Progenitor cell of endocrine pancreas (in vitro differentiated cells): Measurements from ENCODE around the gene NLRP9. TPM values are rescaled to one million over a fixed set of nuclear protein-coding genes. Genes with fewer than 3 reads are reported as not detected.

Experiments used
- DNase-seq: peaks from one replicate; pipeline ENCODE4 v3.0.0; 2021; ENCODE audit warnings: low spot score; ENCODE audit not compliant: unreplicated experiment
- H3K27ac Mint-ChIP-seq: 2 replicates; pipeline ENCODE4 v1.8.0; 2021; ENCODE audit warnings: mild to moderate bottlenecking, moderate library complexity, mixed read lengths
- H3K27me3 Mint-ChIP-seq: 2 replicates; pipeline ENCODE4 v1.8.0; 2021; ENCODE audit warnings: mixed read lengths
- H3K36me3 Mint-ChIP-seq: 2 replicates; pipeline ENCODE4 v1.8.0; 2022; ENCODE audit warnings: mixed read lengths; ENCODE audit not compliant: insufficient read depth
- H3K4me1 Mint-ChIP-seq: 2 replicates; pipeline ENCODE4 v1.8.0; 2021; ENCODE audit warnings: low read depth, mixed read lengths
- H3K4me3 Mint-ChIP-seq: 2 replicates; pipeline ENCODE4 v1.8.0; 2021; ENCODE audit warnings: low read depth, mild to moderate bottlenecking, moderate library complexity, mixed read lengths
- H3K9me3 Mint-ChIP-seq: 2 replicates; pipeline ENCODE4 v1.8.0; 2021; ENCODE audit warnings: low read depth, mixed read lengths
- CTCF ChIP-seq: fragments of 200-600 bp; sonication (generic); IDR thresholded peaks from one replicate; pipeline ENCODE4 v1.5.0; 2021; ENCODE audit warnings: antibody characterized with exemption, mild to moderate bottlenecking; ENCODE audit not compliant: unreplicated experiment
- total RNA-seq: library from RNA; stranded (reverse); gene quantifications from 2 replicates; pipeline ENCODE4 v1.2.1, GENCODE V29; 2021

The NLRP9 gene
- total RNA-seq, 1 donor from 2014 or later: not detected

DNA sequence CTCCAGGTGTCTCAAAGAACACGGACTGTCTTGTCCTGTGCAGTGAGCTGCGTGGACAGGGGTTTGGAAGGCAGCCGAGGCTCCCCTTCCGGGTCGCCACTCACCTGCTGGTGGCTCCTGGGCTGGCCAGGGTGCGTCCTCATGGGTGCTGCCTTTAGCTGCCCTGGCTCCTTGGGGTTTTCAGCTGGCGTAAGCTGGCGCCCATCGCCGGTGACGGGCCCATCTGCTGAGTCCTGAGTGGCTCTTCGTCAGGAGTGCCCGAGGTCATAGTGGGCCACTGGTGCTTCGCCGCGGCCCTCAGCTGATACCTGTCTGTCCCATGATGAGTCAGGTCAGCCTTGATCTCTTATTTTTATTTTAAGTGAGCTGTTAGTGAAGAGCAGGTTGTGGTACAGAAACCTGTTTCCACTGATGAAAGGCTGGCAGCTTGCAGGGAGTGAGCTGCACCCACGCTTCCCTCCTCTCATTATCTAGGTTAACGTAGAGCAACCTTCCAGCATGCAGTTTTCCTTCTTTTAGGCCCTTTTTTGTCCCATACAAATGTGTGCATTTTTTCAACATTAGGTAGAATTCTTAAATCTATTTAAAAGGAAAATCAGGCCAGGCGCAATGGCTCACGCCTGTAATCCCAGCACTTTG, 44.7 kb downstream of the NLRP9 start:
- Mint-ChIP-seq H3K36me3 (peaks cover 9% of the 10 kb centered on the region), H3K27ac (no peak overlapping the region), H3K4me1 (no peaks in the 10 kb centered on the region), H3K4me3 (no peak overlapping the region), H3K27me3 (no peaks in the 10 kb centered on the region), H3K9me3 (no peaks in the 10 kb centered on the region)
- no peak for DNase-seq
- no peak for TF ChIP-seq CTCF

- no peaks in the 10 kb centered on the region for H3K27me3 Mint-ChIP-seq
- H3K27ac Mint-ChIP-seq: no peak overlapping the region
- no peak for DNase-seq
- no peaks in the 10 kb centered on the region for H3K4me1 Mint-ChIP-seq
- no peak overlapping the region for H3K4me3 Mint-ChIP-seq
- H3K9me3 Mint-ChIP-seq: no peaks in the 10 kb centered on the region
- no peak for TF ChIP-seq CTCF
- H3K36me3 Mint-ChIP-seq: peaks cover 8% of the 10 kb centered on the region
These were observed 45.5 kb downstream of the NLRP9 start for GRCh38 chr19:55692681-55693081.

GRCh38 chr19:55691561-55692481, 46.4 kb downstream of the NLRP9 start:
- Mint-ChIP-seq H3K27ac (no peak overlapping the region), H3K27me3 (no peaks in the 10 kb centered on the region), H3K4me3 (no peak overlapping the region), H3K9me3 (no peaks in the 10 kb centered on the region), H3K4me1 (no peaks in the 10 kb centered on the region), H3K36me3 (peaks cover 5% of the 10 kb centered on the region)
- no peak for DNase-seq
- TF ChIP-seq CTCF: no peak

DNA sequence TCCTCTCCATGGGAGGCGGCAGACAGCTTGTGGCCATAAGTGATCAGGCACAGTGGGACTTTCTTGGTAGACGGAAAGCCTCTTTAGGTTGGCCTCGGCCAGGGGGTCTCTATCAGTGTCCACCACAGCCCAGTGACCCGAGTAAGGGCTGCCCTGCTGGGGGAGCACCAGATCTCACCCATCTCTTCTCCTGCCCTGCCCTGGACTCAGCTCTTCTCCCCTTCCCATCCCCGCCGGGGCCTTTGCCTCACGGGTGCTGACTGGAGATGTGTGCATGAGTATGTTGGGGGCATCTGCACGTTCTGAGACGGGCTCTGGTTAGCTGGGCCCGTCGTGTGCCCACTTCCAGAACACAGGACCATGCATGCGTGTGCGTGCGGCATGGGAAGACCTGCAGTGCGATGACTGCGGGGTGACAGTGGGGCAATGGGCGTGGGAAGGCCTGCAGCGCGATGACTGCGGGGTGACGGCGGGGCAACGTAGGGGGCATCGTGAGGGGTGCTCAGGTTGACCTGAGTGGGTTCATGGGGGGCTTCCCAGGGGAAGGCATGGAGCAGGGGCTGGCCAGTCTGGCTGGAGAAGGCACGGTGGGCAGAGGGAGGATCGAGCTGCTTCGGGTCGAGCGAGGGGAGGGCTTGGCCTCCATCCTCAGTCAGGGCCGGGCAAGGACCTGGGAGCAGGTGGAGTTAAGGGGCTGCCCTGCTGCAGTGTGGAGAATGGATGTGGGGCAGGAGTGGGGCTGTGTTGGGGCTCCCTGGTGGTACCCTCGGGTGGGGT, 47.2 kb downstream of the NLRP9 start:
- peaks cover 5% of the 10 kb centered on the region for H3K36me3 Mint-ChIP-seq
- H3K27ac Mint-ChIP-seq: no peak overlapping the region
- H3K4me1 Mint-ChIP-seq: no peaks in the 10 kb centered on the region
- TF ChIP-seq CTCF: no peak
- no peak overlapping the region for H3K4me3 Mint-ChIP-seq
- H3K9me3 Mint-ChIP-seq: no peaks in the 10 kb centered on the region
- DNase-seq: no peak
- no peaks in the 10 kb centered on the region for H3K27me3 Mint-ChIP-seq
